IPS-18a (cell line): Measurements from ENCODE around the gene ARGFX.
A peak's percentile ranks its signal among the peaks of the same experiment; 100 is the strongest.

Experiments
- H3K27ac ChIP-seq: one replicate; pipeline ENCODE4 v1.5.1; 2013; ENCODE audit warnings: low read length
- H3K27me3 ChIP-seq: one replicate; pipeline ENCODE4 v1.6.1; 2013; ENCODE audit warnings: mild to moderate bottlenecking, low read length; ENCODE audit not compliant: control insufficient read depth, insufficient read depth
- H3K36me3 ChIP-seq: one replicate; pipeline ENCODE4 v1.6.1; 2013; ENCODE audit warnings: low read depth, low read length; ENCODE audit not compliant: control insufficient read depth
- H3K4me1 ChIP-seq: one replicate; pipeline ENCODE4 v1.6.1; 2013; ENCODE audit warnings: low read depth, low read length; ENCODE audit not compliant: control insufficient read depth
- H3K4me3 ChIP-seq: one replicate; pipeline ENCODE4 v1.5.1; 2013; ENCODE audit warnings: low read length
- H3K9ac ChIP-seq: one replicate; pipeline ENCODE4 v1.6.1; 2013; ENCODE audit warnings: mild to moderate bottlenecking, low read length, moderate library complexity
- H3K9me3 ChIP-seq: one replicate; pipeline ENCODE4 v1.6.1; 2013; ENCODE audit warnings: low read depth, low read length; ENCODE audit not compliant: control insufficient read depth

Gene ARGFX

DNA sequence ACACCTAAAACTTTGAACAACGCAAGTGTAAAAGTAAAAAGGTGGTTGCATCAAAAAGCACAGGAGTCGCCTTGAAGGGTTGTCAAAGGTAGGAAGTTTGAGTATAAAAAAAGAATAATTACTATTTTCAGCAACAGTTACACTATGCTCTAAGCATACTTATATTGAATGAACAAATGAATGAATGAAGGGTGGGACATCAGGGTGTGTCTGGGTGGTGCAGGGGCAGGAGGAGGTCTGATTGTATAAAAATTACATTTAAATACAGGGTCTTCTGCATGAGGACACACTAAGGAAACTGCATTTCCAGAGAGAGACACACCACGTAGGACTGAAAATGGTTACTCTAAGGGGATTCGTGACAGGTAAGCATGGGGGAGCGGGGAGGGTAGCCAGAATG, at the start of gene ARGFX:
Gene ARGFX, plus strand, starts transcription at position 301 of the 400 bp plus-strand sequence. CDS start 2,765 bp downstream, outside the sequence.
- peaks cover 11% of the 10 kb centered on the region for H3K4me1 ChIP-seq
- no peak within 1 kb of the TSS for H3K27ac ChIP-seq
- H3K4me3 ChIP-seq, result no peak within 1 kb of the TSS
- H3K36me3 ChIP-seq, result no peaks in the 10 kb centered on the region
- no peaks in the 10 kb centered on the region for H3K9me3 ChIP-seq
- H3K27me3 ChIP-seq, result no peaks in the 10 kb centered on the region
- no peak within 1 kb of the TSS for H3K9ac ChIP-seq

- Histone ChIP-seq H3K36me3 (peaks cover 32% of the 10 kb centered on the region), H3K27me3 (no peaks in the 10 kb centered on the region), H3K9ac (no peak overlapping the region), H3K27ac (no peak overlapping the region), H3K4me1 (peaks cover 3% of the 10 kb centered on the region), H3K4me3 (no peak overlapping the region), H3K9me3 (no peaks in the 10 kb centered on the region)
These were observed 49.6 kb upstream of the ARGFX start for GRCh38 chr3:121517953-121518655.

- Histone ChIP-seq H3K4me3 (no peak overlapping the region), H3K9me3 (no peaks in the 10 kb centered on the region), H3K4me1 (no peaks in the 10 kb centered on the region), H3K27ac (no peak overlapping the region), H3K27me3 (no peaks in the 10 kb centered on the region), H3K9ac (no peak overlapping the region), H3K36me3 (peaks cover 42% of the 10 kb centered on the region)
These were observed 47.2 kb upstream of the ARGFX start for GRCh38 chr3:121520510-121520909.

DNA sequence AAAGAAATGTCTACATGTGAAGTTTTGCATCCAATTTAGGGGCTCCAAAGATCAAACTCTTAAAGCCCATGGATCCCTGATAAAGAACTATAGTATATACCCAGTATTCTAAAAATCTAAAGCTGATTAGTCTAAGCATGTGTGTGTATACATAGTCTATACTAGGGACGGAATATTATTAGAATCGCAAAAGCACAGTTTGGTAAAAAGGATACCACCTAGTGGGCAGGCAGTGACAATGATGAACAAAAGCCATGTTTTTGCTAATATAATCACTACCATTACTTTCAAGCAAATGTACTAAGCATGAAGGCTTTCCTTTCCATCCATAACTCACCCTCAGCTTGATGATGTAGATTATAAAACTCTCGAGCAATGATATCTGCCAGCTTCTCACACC, 38.4 kb upstream of the ARGFX start:
- H3K4me3 ChIP-seq, result no peak overlapping the region
- H3K27me3 ChIP-seq, result no peaks in the 10 kb centered on the region
- H3K36me3 ChIP-seq, result peaks cover 64% of the 10 kb centered on the region
- no peak overlapping the region for H3K27ac ChIP-seq
- H3K4me1 ChIP-seq, result no peaks in the 10 kb centered on the region
- H3K9ac ChIP-seq, result no peak overlapping the region
- H3K9me3 ChIP-seq, result no peaks in the 10 kb centered on the region

DNA sequence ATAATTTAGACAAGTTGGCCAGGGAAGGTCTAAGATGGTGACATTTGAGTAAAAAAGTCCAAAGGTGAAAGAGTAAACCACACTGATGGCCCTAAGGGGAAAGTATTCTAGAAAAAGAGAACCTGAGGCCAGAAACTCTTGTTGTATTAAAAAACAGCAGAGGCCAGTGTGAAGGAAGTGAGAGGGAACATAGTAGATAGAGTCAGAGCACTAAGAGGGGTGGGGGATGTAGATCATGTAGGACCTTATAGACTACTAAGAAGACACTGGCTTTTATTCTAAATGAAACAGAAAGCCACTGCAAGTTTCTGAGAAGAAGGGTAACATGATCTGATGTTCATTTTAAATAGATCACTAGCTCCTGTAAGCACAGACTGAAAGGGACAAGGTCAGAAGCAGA, 36.5 kb upstream of the ARGFX start:
- Histone ChIP-seq H3K4me1 (no peaks in the 10 kb centered on the region), H3K4me3 (no peak overlapping the region), H3K27ac (no peak overlapping the region), H3K9me3 (no peaks in the 10 kb centered on the region), H3K36me3 (peaks cover 68% of the 10 kb centered on the region), H3K9ac (no peak overlapping the region), H3K27me3 (no peaks in the 10 kb centered on the region)

DNA sequence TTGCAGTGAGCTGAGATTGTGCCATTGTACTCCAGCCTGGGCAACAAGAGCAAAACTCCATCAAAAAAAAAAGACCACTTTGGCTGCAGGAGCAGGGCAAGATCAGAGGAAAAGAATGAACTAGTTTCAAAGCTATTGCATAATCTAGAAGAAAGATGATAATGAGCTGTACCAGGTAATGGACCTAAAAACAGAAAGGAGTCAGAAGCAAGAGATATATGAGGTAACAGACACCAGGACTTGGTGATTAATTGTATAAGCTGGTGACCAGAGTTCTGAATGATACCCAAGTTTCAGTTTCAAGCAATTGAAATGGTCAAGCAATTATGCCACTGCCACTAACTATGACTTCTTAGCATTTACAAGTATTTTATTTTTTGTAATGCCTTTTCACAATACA, 24.8 kb upstream of the ARGFX start:
- Histone ChIP-seq H3K27me3 (no peaks in the 10 kb centered on the region), H3K9me3 (no peaks in the 10 kb centered on the region), H3K27ac (no peak overlapping the region), H3K4me3 (no peak overlapping the region), H3K36me3 (peaks cover 45% of the 10 kb centered on the region), H3K9ac (no peak overlapping the region), H3K4me1 (peaks cover 5% of the 10 kb centered on the region)

- Histone ChIP-seq H3K27me3 (no peaks in the 10 kb centered on the region), H3K9me3 (no peaks in the 10 kb centered on the region), H3K36me3 (peaks cover 24% of the 10 kb centered on the region), H3K4me1 (peaks cover 5% of the 10 kb centered on the region), H3K4me3 (peak overlapping the region; percentile 99), H3K9ac (peak overlapping the region; percentile 93), H3K27ac (peak overlapping the region; percentile 59)
These were observed 22.6 kb upstream of the ARGFX start for GRCh38 chr3:121545049-121545573.

- H3K4me3 ChIP-seq, result peak within 1 kb of the TSS; percentile 99
- H3K27ac ChIP-seq, result peak within 1 kb of the TSS; percentile 59
These were observed 21.9 kb upstream of the ARGFX start, which contains the start of gene POLQ for GRCh38 chr3:121545574-121546455. TSS of gene POLQ (minus strand) at chr3:121545988. CDS start at chr3:121545877, 111 bp downstream.

GRCh38 chr3:121552379-121552778, 15.4 kb upstream of the ARGFX start:
- Histone ChIP-seq H3K36me3 (no peaks in the 10 kb centered on the region), H3K9ac (no peak overlapping the region), H3K4me3 (no peak overlapping the region), H3K27ac (no peak overlapping the region), H3K4me1 (peaks cover 5% of the 10 kb centered on the region), H3K27me3 (no peaks in the 10 kb centered on the region), H3K9me3 (no peaks in the 10 kb centered on the region)

More at GRCh38 chr3:121545574-121546455, 21.9 kb upstream of the ARGFX start, which contains the start of gene POLQ:
- H3K36me3 ChIP-seq, result peaks cover 18% of the 10 kb centered on the region
- H3K9me3 ChIP-seq, result no peaks in the 10 kb centered on the region
- peak within 1 kb of the TSS; percentile 93 for H3K9ac ChIP-seq
- peaks cover 10% of the 10 kb centered on the region for H3K4me1 ChIP-seq
- no peaks in the 10 kb centered on the region for H3K27me3 ChIP-seq

DNA sequence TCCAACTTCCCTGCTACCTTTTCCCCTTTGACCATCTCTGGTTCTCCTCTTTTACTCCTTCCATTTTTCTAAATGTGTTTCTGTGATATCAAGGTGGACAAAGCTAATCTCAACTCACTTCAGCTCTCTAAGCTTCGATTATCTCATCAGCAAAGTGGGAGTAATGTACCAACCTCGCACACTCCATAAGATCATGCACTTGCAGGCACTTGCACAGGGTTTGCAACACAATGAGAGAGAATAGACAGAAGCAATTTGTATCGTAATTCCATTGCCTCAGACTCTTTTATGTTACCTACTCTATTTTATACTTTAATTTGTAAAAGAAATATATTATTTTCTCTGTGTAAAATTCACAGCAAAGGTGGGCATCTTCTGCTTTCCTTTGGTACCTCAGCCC, 15.0 kb upstream of the ARGFX start:
- Histone ChIP-seq H3K4me3 (no peak overlapping the region), H3K36me3 (no peaks in the 10 kb centered on the region), H3K27ac (no peak overlapping the region), H3K9me3 (no peaks in the 10 kb centered on the region), H3K9ac (no peak overlapping the region), H3K27me3 (no peaks in the 10 kb centered on the region), H3K4me1 (peaks cover 5% of the 10 kb centered on the region)

DNA sequence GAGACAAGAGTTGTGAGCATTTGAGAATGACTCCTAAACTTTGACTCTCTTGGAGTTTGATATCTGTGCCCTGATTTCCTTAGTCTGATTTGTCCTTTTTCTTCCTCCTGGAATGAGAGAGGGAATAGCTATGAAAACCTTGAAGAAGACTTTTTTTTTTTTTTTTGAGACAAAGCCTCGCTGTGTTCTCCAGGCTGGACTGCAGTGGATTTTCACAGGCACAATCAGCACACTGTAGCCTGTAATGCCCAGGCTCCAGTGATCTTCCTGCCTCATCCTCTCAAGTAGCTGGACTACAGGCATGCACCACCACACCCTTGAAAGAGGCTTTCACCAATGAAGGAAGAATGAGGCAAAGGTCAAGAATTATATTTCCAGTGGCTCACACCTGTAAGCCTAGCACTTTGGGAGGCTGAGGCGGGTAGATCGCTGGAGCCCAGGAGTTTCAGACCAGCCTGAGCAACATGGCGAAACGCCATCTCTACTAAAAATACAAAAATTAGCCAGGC, 10.3 kb upstream of the ARGFX start:
- no peak overlapping the region for H3K4me3 ChIP-seq

More for the DNA sequence above, 10.3 kb upstream of the ARGFX start:
- Histone ChIP-seq H3K27ac (no peak overlapping the region), H3K36me3 (no peaks in the 10 kb centered on the region), H3K9me3 (no peaks in the 10 kb centered on the region), H3K27me3 (no peaks in the 10 kb centered on the region), H3K4me1 (peaks cover 4% of the 10 kb centered on the region), H3K9ac (no peak overlapping the region)
